GM19240 (cell line): ENCODE results near the gene WDR90.
"Not testable (repeated sequence)": the region's sequence is repeated elsewhere in the genome, so short reads cannot be mapped to it uniquely, and the experiment has no call there.

Experiments
- DNase-seq: peaks from one replicate; pipeline ENCODE4 v3.0.0; 2011; ENCODE audit warnings: low spot score; ENCODE audit not compliant: insufficient read length

Gene WDR90

DNA sequence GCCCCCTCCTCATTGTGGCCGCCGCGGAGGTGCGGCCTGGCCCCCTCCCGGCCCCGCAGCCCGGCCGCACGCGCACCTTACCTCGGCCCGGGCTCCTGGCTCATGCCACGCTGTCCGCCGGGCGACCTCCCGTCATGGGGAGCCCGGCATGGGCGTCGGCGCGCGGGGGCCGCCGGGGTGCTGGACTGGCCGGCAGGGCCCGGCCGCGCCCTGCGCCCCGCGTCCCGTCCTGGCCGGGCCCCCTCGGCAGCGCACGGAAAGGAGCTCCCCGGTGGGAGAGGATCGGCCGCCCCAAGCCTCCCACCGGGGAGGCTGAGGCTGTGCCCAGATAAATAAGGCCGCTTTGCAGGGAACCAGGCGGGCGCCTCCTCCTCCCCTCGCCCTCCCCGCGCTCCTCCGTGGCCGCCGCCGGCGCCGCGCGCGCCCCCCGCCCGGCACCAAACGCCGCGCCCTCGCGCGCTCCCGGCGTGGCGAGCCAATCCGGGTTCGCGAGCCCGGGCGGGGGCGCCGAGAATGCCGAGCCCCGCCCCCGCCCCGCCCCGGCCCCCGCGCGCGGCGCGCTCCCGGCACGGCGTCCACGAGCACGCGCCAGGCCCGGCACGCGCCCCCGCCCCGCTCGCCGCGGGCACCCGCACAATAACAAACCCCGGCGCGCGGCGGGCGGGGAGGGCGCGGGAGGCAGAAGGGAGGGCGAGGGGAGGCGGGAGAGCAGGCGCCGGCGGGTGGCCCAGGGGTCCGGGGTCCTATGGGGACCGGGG is 56.4 kb downstream of the WDR90 start, which contains the start of gene FBXL16:
Gene FBXL16, minus strand, starts transcription at position 371 of the 758 bp plus-strand sequence. CDS start 8,396 bp downstream, outside the sequence.
- no peak for DNase-seq

DNA sequence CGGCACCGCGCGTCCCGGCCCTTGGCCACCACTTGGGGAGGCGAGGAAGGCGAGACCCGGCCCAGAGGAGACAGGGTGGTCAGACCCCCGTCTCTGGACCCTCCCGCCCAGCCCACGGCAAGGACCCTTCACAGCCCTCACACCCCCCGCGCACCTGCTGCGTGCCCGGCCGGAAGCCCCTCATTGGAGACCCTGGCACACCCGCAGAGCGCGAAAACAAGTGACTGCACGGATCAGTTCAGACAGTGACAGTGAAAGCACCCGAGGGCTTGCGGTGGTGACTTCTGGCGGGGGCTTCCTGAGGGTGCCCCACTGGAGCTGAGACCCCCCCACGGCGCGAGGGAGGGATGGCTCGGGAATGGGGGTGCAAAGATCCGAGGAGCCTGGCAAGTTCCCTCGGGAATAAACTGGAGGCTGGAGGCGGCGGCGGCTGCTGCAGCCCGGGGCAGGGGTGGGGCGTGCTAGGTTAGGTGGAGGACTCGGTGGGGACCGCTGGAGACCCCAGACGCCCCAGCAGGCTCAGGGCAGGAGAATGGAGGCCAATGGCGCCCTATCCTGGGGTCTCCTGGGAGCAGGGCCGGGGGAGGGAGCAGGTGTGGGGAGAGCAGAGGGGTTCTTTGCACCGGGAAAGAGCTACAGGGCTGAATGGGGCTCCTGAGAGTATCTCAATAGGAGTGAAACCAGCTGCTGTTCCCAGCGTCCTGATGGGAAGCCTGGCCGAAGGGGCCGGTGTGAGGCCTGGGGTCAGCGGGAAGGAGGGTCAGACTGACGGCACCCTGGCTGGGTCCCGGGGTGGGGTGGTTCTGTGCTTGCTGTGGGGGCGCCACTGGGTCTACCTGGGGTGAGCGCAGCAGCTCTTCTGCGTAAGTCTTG is 57.3 kb downstream of the WDR90 start:
- DNase-seq = no peak

GRCh38 chr16:707062-707538 is 57.9 kb downstream of the WDR90 start:
- DNase-seq = no peak

GRCh38 chr16:708019-708418 is 58.9 kb downstream of the WDR90 start:
- DNase-seq = no peak

DNA sequence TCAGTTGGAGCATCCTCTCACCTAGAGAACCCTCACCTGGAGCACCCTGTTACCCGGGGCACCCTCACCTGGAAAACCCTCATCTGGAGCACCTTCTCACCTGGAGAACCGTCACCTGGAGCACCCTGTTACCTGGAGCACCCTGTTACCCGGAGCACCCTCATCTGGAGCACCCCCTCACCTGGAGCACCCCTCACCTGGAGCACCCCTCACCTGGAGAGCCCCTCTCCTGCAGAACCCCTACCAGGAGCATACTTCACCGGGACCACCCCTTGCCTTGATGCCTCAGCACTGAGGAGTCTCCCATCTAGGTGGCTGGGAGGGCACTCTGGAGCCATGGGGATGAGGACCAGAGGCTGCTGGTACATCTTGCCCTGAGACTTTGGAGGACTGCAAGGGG is 59.8 kb downstream of the WDR90 start:
- no peak for DNase-seq

- no peak for DNase-seq
These were observed 60.7 kb downstream of the WDR90 start for GRCh38 chr16:709566-710499.

DNA sequence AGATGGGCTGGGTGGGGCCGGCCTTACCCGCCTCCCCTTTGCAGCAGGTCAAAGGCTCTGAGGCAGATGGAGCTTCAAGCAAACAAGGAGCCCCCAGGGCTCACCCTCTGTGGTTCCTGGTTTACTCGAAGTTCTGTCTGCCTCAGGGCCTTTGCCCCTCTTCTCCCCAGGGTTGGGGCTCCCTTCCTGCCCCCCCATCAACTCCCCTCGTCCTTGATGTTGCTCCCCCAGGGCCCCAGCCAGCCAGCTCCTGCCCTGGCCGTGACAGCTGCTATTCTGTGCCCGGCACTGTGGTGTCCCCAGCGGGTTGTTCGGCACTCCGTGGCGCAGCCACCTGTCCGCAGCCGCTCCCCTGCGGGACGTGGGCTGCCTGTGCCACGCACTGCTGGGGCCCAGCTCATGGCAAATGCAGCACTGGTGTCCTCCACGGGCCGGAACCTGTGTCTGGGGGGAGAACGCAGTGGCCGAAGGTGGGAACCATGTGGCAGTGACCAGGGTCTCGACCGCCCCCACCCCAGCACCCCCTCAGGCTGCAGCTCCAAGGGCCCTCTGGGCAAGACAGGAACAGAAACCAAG is 61.4 kb downstream of the WDR90 start:
- no peak for DNase-seq

DNA sequence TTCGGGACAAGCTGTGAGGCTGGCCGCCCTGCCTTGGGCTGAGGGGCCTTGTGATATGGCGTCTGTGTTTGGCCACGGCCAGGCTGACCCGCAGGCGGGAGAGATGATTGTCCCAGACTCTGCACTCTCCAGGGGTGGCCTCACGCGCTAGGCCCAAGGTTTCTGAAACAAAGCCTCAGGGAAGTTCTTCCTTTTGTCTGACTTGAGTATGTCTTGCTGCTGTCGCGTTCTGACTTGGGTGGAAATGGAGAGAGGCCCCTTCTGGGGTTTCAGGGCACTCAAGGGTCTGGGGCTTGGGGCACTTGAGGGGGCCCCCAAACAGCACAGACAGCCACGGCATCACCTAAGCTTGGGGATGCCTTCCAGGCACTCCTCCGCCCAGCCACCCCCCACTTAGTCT is 61.9 kb downstream of the WDR90 start:
- no peak for DNase-seq

DNA sequence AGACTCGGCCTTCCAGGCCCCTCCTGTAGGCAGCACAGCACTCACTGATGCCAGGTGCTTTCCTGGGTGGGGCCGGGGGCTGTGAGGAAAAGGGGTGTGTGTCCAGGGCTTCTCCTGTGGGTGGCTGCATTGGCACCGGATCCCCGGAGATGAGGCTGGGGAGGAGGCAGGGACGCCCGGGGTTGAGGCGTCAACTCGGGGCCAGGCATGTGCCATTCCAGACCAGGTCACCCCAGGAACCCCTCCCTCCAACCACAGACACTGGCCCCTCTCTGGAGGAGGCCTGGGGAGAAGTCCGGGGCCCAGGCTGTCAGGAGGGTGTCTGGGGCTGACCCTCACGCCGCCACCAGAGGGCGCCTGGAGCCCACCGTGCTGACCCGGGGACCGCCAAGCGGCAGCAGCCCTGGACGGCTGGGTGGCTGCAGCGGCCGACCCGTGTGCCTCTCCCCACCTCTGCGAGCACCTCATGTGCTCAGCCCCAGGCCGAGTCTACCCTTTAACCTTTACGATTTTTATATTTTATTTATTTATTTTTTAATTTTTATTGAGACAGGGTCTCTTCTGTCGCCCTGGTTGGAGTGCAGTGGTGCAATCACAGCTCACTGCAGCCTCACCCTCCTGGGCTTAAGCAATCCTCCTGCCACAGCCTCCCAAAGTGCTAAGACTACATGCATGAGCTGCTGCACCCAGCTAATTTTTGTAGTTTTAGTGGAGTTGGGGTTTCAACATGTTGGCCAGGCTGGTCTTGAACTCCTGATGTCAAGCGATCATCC is 62.6 kb downstream of the WDR90 start:
- DNase-seq = peak; percentile 99

GRCh38 chr16:712740-713250 is 63.6 kb downstream of the WDR90 start:
- not testable (repeated sequence) for DNase-seq

- no peak for DNase-seq
These were observed 64.9 kb downstream of the WDR90 start for GRCh38 chr16:714079-714478.

- DNase-seq = peak; percentile 93
These were observed 65.7 kb downstream of the WDR90 start, which contains the start of gene METRN for GRCh38 chr16:714558-715476. Gene METRN (plus strand): TSS chr16:715118. CDS start chr16:715290, 172 bp downstream.

GRCh38 chr16:715477-716199 is 66.5 kb downstream of the WDR90 start:
- DNase-seq = no peak

GRCh38 chr16:716200-716568 is 67.0 kb downstream of the WDR90 start:
- no peak for DNase-seq

- no peak for DNase-seq
These were observed 67.7 kb downstream of the WDR90 start for GRCh38 chr16:716768-717325.
